HUES64 (cell line): Measurements from ENCODE around the gene RFTN1.

ENCODE experiments used
- H3K27ac ChIP-seq: 2 replicates; pipeline ENCODE4 v1.7.0; 2013; ENCODE audit warnings: low read depth, low read length, inconsistent platforms
- H3K27me3 ChIP-seq: 2 replicates; pipeline ENCODE4 v1.6.1; 2013; ENCODE audit warnings: mild to moderate bottlenecking, low read length; ENCODE audit not compliant: insufficient read depth
- H3K36me3 ChIP-seq: 2 replicates; pipeline ENCODE4 v1.6.1; 2013; ENCODE audit warnings: mild to moderate bottlenecking, low read length; ENCODE audit not compliant: insufficient read depth
- H3K4me1 ChIP-seq: 2 replicates; pipeline ENCODE4 v1.6.1; 2013; ENCODE audit warnings: mild to moderate bottlenecking, low read length, moderate library complexity; ENCODE audit not compliant: insufficient read depth
- H3K4me3 ChIP-seq: 2 replicates; pipeline ENCODE4 v1.5.1; 2013; ENCODE audit warnings: mild to moderate bottlenecking, low read length, moderate library complexity
- H3K9ac ChIP-seq: 2 replicates; pipeline ENCODE4 v1.6.1; 2013; ENCODE audit warnings: mild to moderate bottlenecking, low read depth, low read length
- H3K9me3 ChIP-seq: 2 replicates; pipeline ENCODE4 v1.6.1; 2013; ENCODE audit warnings: low read depth, low read length; ENCODE audit not compliant: insufficient read depth
- WGBS: fragments of 150-250, 120-280 bp; methylation state at CpG from one replicate; pipeline ENCODE4 v1.1.7; 2013; ENCODE audit warnings: missing lambda C conversion rate; 5-methylcytosine and 5-hydroxymethylcytosine counted together

Gene RFTN1

GRCh38 chr3:16413321-16413720 lies 100.2 kb downstream of the RFTN1 start:
- H3K4me1 ChIP-seq: no peaks in the 10 kb centered on the region; the same call in 1 of the 2 replicates
- no peaks in the 10 kb centered on the region for H3K27me3 ChIP-seq
- WGBS: 86% methylated on average over 2 of the region's 2 CpGs
- H3K9me3 ChIP-seq: no peaks in the 10 kb centered on the region
- no peak overlapping the region for H3K9ac ChIP-seq
- no peaks in the 10 kb centered on the region for H3K36me3 ChIP-seq
- H3K27ac ChIP-seq: no peak overlapping the region
- H3K4me3 ChIP-seq: no peak overlapping the region

- Histone ChIP-seq H3K9me3 (no peaks in the 10 kb centered on the region), H3K4me3 (no peak overlapping the region), H3K4me1 (peaks cover 4% of the 10 kb centered on the region), H3K27me3 (no peaks in the 10 kb centered on the region), H3K27ac (no peak overlapping the region), H3K36me3 (no peaks in the 10 kb centered on the region), H3K9ac (no peak overlapping the region)
- WGBS: 85% methylated on average over 1 of the region's 1 CpG
Measured at GRCh38 chr3:16412192-16412800, 101.2 kb downstream of the RFTN1 start.

- Histone ChIP-seq H3K9me3 (no peaks in the 10 kb centered on the region), H3K4me3 (no peak overlapping the region), H3K36me3 (no peaks in the 10 kb centered on the region), H3K9ac (no peak overlapping the region), H3K27ac (no peak overlapping the region), H3K4me1 (peaks cover 4% of the 10 kb centered on the region), H3K27me3 (no peaks in the 10 kb centered on the region)
- 100% methylated on average over 2 of the region's 2 CpGs for WGBS
Measured at GRCh38 chr3:16411441-16411840, 102.1 kb downstream of the RFTN1 start.

- peaks cover 4% of the 10 kb centered on the region; the same call in 1 of the 2 replicates for H3K4me1 ChIP-seq
- H3K4me3 ChIP-seq: no peak overlapping the region
- H3K27ac ChIP-seq: no peak overlapping the region
- H3K9me3 ChIP-seq: no peaks in the 10 kb centered on the region
- H3K36me3 ChIP-seq: no peaks in the 10 kb centered on the region
- no peak overlapping the region for H3K9ac ChIP-seq
- 79% methylated on average over 3 of the region's 3 CpGs for WGBS
- H3K27me3 ChIP-seq: no peaks in the 10 kb centered on the region
Measured at GRCh38 chr3:16410659-16411058, 102.8 kb downstream of the RFTN1 start.

- Histone ChIP-seq H3K9me3 (no peaks in the 10 kb centered on the region), H3K4me3 (no peak overlapping the region), H3K36me3 (no peaks in the 10 kb centered on the region), H3K4me1 (peaks cover 4% of the 10 kb centered on the region; the same call in 1 of the 2 replicates), H3K27ac (no peak overlapping the region), H3K27me3 (no peaks in the 10 kb centered on the region), H3K9ac (no peak overlapping the region)
- 81% methylated on average over 6 of the region's 6 CpGs for WGBS
Measured at GRCh38 chr3:16409032-16409431, 104.5 kb downstream of the RFTN1 start.

- H3K27me3 ChIP-seq: no peaks in the 10 kb centered on the region
- WGBS: 97% methylated on average over 2 of the region's 2 CpGs
Measured at GRCh38 chr3:16407366-16407765, 106.1 kb downstream of the RFTN1 start.

GRCh38 chr3:16406579-16406978 lies 106.9 kb downstream of the RFTN1 start:
- H3K4me1 ChIP-seq: peaks cover 4% of the 10 kb centered on the region; the same call in 1 of the 2 replicates
- WGBS: 100% methylated on average over 2 of the region's 2 CpGs
- H3K9me3 ChIP-seq: no peaks in the 10 kb centered on the region
- H3K4me3 ChIP-seq: no peak overlapping the region
- H3K36me3 ChIP-seq: no peaks in the 10 kb centered on the region
- no peak overlapping the region for H3K27ac ChIP-seq
- H3K27me3 ChIP-seq: no peaks in the 10 kb centered on the region
- no peak overlapping the region for H3K9ac ChIP-seq

More at GRCh38 chr3:16407366-16407765, 106.1 kb downstream of the RFTN1 start:
- no peaks in the 10 kb centered on the region for H3K9me3 ChIP-seq
- no peak overlapping the region for H3K9ac ChIP-seq
- H3K27ac ChIP-seq: no peak overlapping the region
- peaks cover 4% of the 10 kb centered on the region; the same call in 1 of the 2 replicates for H3K4me1 ChIP-seq
- H3K36me3 ChIP-seq: no peaks in the 10 kb centered on the region
- H3K4me3 ChIP-seq: no peak overlapping the region

- Histone ChIP-seq H3K9me3 (no peaks in the 10 kb centered on the region), H3K4me1 (peaks cover 4% of the 10 kb centered on the region; the same call in 1 of the 2 replicates), H3K27ac (no peak overlapping the region), H3K9ac (no peak overlapping the region), H3K36me3 (no peaks in the 10 kb centered on the region), H3K4me3 (no peak overlapping the region), H3K27me3 (no peaks in the 10 kb centered on the region)
- 96% methylated on average over 6 of the region's 6 CpGs for WGBS
Measured at GRCh38 chr3:16406166-16406565, 107.3 kb downstream of the RFTN1 start.

GRCh38 chr3:16404349-16404895 lies 109.1 kb downstream of the RFTN1 start:
- H3K4me3 ChIP-seq: no peak overlapping the region
- peaks cover 9% of the 10 kb centered on the region; the same call in 1 of the 2 replicates for H3K4me1 ChIP-seq
- no peaks in the 10 kb centered on the region for H3K27me3 ChIP-seq
- no peaks in the 10 kb centered on the region for H3K36me3 ChIP-seq
- no peak overlapping the region for H3K9ac ChIP-seq
- 93% methylated on average over 6 of the region's 6 CpGs for WGBS
- H3K9me3 ChIP-seq: no peaks in the 10 kb centered on the region
- no peak overlapping the region for H3K27ac ChIP-seq

GRCh38 chr3:16402451-16402850 lies 111.0 kb downstream of the RFTN1 start:
- 96% methylated on average over 6 of the region's 6 CpGs for WGBS
- Histone ChIP-seq H3K9me3 (no peaks in the 10 kb centered on the region), H3K9ac (no peak overlapping the region), H3K27ac (no peak overlapping the region), H3K4me1 (peaks cover 10% of the 10 kb centered on the region; the same call in 1 of the 2 replicates), H3K27me3 (no peaks in the 10 kb centered on the region), H3K4me3 (no peak overlapping the region), H3K36me3 (no peaks in the 10 kb centered on the region)

GRCh38 chr3:16401273-16401672 lies 112.2 kb downstream of the RFTN1 start:
- Histone ChIP-seq H3K9ac (no peak overlapping the region), H3K4me3 (no peak overlapping the region), H3K36me3 (no peaks in the 10 kb centered on the region), H3K4me1 (0 out of 2 replicates have a peak, but pooled peaks cover 10% of the 10 kb centered on the region), H3K9me3 (no peaks in the 10 kb centered on the region), H3K27ac (no peak overlapping the region), H3K27me3 (no peaks in the 10 kb centered on the region)
- WGBS: 94% methylated on average over 5 of the region's 5 CpGs
